ENCODE measurements around the gene TMEM120B.

Gene TMEM120B

GRCh38 chr12:121804417-121805111 is 92.0 kb downstream of the TMEM120B start:
- no peak for DNase-seq (ENCODE audit: low read depth)

GRCh38 chr12:121805171-121806008 is 92.8 kb downstream of the TMEM120B start:
- DNase-seq (ENCODE audit: low read depth), result no peak

- DNase-seq (ENCODE audit: low read depth), result no peak
These were observed 93.5 kb downstream of the TMEM120B start for GRCh38 chr12:121806009-121806545.

GRCh38 chr12:121806546-121807423 is 94.2 kb downstream of the TMEM120B start:
- no peak for DNase-seq (ENCODE audit: low read depth)

- DNase-seq (ENCODE audit: low read depth), result no peak
These were observed 95.2 kb downstream of the TMEM120B start for GRCh38 chr12:121807642-121808347.

GRCh38 chr12:121808623-121809022 is 96.1 kb downstream of the TMEM120B start:
- no peak for DNase-seq (ENCODE audit: low read depth)

GRCh38 chr12:121809712-121810116 is 97.2 kb downstream of the TMEM120B start:
- no peak for DNase-seq (ENCODE audit: low read depth)

GRCh38 chr12:121810234-121810817 is 97.8 kb downstream of the TMEM120B start:
- no peak for DNase-seq (ENCODE audit: low read depth)

- DNase-seq (ENCODE audit: low read depth), result no peak
These were observed 98.4 kb downstream of the TMEM120B start for GRCh38 chr12:121810833-121811433.

GRCh38 chr12:121811434-121812319 is 99.1 kb downstream of the TMEM120B start:
- DNase-seq (ENCODE audit: low read depth), result no peak

GRCh38 chr12:121812320-121812871 is 99.8 kb downstream of the TMEM120B start:
- no peak for DNase-seq (ENCODE audit: low read depth)

GRCh38 chr12:121812921-121813896 is 100.7 kb downstream of the TMEM120B start:
- DNase-seq (ENCODE audit: low read depth), result no peak

- DNase-seq (ENCODE audit: low read depth), result no peak
These were observed 101.4 kb downstream of the TMEM120B start for GRCh38 chr12:121813951-121814350.

- DNase-seq (ENCODE audit: low read depth), result no peak
These were observed 102.0 kb downstream of the TMEM120B start for GRCh38 chr12:121814429-121815119.

- DNase-seq (ENCODE audit: low read depth), result no peak
These were observed 102.7 kb downstream of the TMEM120B start for GRCh38 chr12:121815263-121815662.

GRCh38 chr12:121816925-121817647 is 104.5 kb downstream of the TMEM120B start:
- DNase-seq (ENCODE audit: low read depth), result no peak

- DNase-seq (ENCODE audit: low read depth), result no peak
These were observed 105.1 kb downstream of the TMEM120B start for GRCh38 chr12:121817648-121818043.

Measured in stimulated activated CD8-positive, alpha-beta memory T cell treated with anti-CD3 and anti-CD28 coated beads, Interleukin-12 subunit alpha, Interleukin-12 subunit beta, amount 100 ng/mL, for 1 hour (primary cell).